SK-N-SH (cell line): ENCODE data around the gene OR2T35.

Experiments
- CHD2 ChIP-seq: fragments of 150-350 bp; IDR thresholded peaks from 2 replicates; pipeline ENCODE4 v1.6.1; 2018; ENCODE audit warnings: low read length; ENCODE audit not compliant: partially characterized antibody
- EP300 ChIP-seq, 2 experiments: IDR thresholded peaks; 2 replicates each; pipeline versions ENCODE4 v1.4.0 to v1.6.1; 2012; ENCODE audit warnings: borderline replicate concordance in 1 of 2, low read depth in 1 of 2, low read length in 1 of 2
- FOSL2 ChIP-seq: IDR thresholded peaks from 2 replicates; pipeline ENCODE4 v1.4.0; 2012; ENCODE audit warnings: low read depth, mild to moderate bottlenecking, moderate library complexity, borderline replicate concordance
- GABPA ChIP-seq: IDR thresholded peaks from 2 replicates; pipeline ENCODE4 v1.4.0; 2012; ENCODE audit warnings: low read depth, mild to moderate bottlenecking
- JUND ChIP-seq: IDR thresholded peaks from 2 replicates; pipeline ENCODE4 v1.4.0; 2012
- MXI1 ChIP-seq: IDR thresholded peaks from 2 replicates; pipeline ENCODE4 v1.6.1; 2012; ENCODE audit warnings: mild to moderate bottlenecking, low read depth, low read length, improper control_type of control experiment
- NRF1 ChIP-seq: IDR thresholded peaks from 2 replicates; pipeline ENCODE4 v1.6.1; 2012; ENCODE audit warnings: low read depth, mild to moderate bottlenecking, low read length
- POLR2AphosphoS5 ChIP-seq: IDR thresholded peaks from 2 replicates; pipeline ENCODE4 v1.6.1; 2012; ENCODE audit warnings: low read depth, low read length
- RCOR1 ChIP-seq: fragments of 150-350 bp; IDR thresholded peaks from 2 replicates; pipeline ENCODE4 v1.6.1; 2017; ENCODE audit warnings: antibody characterized with exemption, low read length
- RFX5 ChIP-seq: IDR thresholded peaks from 2 replicates; pipeline ENCODE4 v1.6.1; 2012; ENCODE audit warnings: mild to moderate bottlenecking, improper control_type of control experiment, low read length
- TF ChIP-seq, protein P1 (sequence below): fragments of 200-600 bp; sonication (generic); IDR thresholded peaks from 2 replicates; pipeline ENCODE4 v1.6.1; 2017; ENCODE audit warnings: antibody characterized with exemption, mild to moderate bottlenecking, moderate library complexity

DNA sequence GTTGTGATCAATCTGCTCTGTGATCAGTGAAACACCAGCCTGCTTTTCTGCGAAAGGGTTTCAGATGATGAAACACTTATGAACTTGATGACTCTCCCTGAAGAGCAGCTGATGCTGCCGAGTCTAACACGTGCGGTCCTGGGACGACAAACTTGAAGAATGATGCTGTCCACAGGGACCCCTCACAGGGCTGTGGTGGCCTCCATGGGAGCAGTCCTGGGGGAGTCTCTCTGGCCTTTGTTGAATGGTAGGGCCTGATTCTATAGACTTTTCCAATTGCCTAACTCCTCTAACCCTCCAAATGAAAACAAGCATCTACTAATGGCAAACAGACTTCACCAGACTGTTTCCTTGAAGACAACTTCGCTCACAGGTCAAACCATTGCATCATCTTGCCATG lies 47.5 kb downstream of the OR2T35 start, which contains the start of gene OR2T10:
- TF ChIP-seq NRF1, result no peak
- TF ChIP-seq MXI1, result no peak
- TF ChIP-seq, protein P1, sequence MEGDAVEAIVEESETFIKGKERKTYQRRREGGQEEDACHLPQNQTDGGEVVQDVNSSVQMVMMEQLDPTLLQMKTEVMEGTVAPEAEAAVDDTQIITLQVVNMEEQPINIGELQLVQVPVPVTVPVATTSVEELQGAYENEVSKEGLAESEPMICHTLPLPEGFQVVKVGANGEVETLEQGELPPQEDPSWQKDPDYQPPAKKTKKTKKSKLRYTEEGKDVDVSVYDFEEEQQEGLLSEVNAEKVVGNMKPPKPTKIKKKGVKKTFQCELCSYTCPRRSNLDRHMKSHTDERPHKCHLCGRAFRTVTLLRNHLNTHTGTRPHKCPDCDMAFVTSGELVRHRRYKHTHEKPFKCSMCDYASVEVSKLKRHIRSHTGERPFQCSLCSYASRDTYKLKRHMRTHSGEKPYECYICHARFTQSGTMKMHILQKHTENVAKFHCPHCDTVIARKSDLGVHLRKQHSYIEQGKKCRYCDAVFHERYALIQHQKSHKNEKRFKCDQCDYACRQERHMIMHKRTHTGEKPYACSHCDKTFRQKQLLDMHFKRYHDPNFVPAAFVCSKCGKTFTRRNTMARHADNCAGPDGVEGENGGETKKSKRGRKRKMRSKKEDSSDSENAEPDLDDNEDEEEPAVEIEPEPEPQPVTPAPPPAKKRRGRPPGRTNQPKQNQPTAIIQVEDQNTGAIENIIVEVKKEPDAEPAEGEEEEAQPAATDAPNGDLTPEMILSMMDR, result no peak
- TF ChIP-seq GABPA, result no peak
- TF ChIP-seq FOSL2, result no peak
- no peak for TF ChIP-seq CHD2
- no peak for TF ChIP-seq RFX5
- TF ChIP-seq EP300 (IDR thresholded peaks at IDR 0.05; ENCODE audit: borderline replicate concordance in 1 of 2, low read depth in 1 of 2, low read length in 1 of 2), result no peak
- TF ChIP-seq RCOR1, result no peak
- no peak for TF ChIP-seq POLR2AphosphoS5
- no peak for TF ChIP-seq JUND
